Type B pancreatic cell (in vitro differentiated cells): ENCODE measurements around the gene NEURL1B. TPM values are rescaled to one million over a fixed set of nuclear protein-coding genes. Genes with fewer than 3 reads are reported as not detected.
"Not testable (repeated sequence)": the region's sequence is repeated elsewhere in the genome, so short reads cannot be mapped to it uniquely, and the experiment has no call there.

Source experiments
- DNase-seq: peaks from one replicate; pipeline ENCODE4 v3.0.0; 2021; ENCODE audit warnings: mixed read lengths; ENCODE audit not compliant: unreplicated experiment; ENCODE audit errors: extremely low spot score
- H3K27ac Mint-ChIP-seq: 2 replicates; pipeline ENCODE4 v1.8.0; 2021; ENCODE audit warnings: mild to moderate bottlenecking, mixed read lengths
- H3K27me3 Mint-ChIP-seq: 2 replicates; pipeline ENCODE4 v1.8.0; 2021; ENCODE audit warnings: mixed read lengths
- H3K36me3 Mint-ChIP-seq: 2 replicates; pipeline ENCODE4 v1.8.0; 2021; ENCODE audit warnings: mixed read lengths
- H3K4me1 Mint-ChIP-seq: one replicate; pipeline ENCODE4 v1.8.0; 2021; ENCODE audit warnings: mixed read lengths; ENCODE audit not compliant: unreplicated experiment
- H3K4me3 Mint-ChIP-seq: 2 replicates; pipeline ENCODE4 v1.8.0; 2021; ENCODE audit warnings: mild to moderate bottlenecking, mixed read lengths
- H3K9me3 Mint-ChIP-seq: 2 replicates; pipeline ENCODE4 v1.8.0; 2021; ENCODE audit warnings: mixed read lengths
- CTCF ChIP-seq: fragments of 200-600 bp; sonication (generic); conservative IDR thresholded peaks from 2 replicates; pipeline ENCODE4 v1.5.0; 2021; ENCODE audit warnings: antibody characterized with exemption, mild to moderate bottlenecking
- total RNA-seq: library from RNA; stranded (reverse); gene quantifications from 2 replicates; pipeline ENCODE4 v1.2.1, GENCODE V29; 2021; ENCODE audit warnings: low replicate concordance

NEURL1B gene
- total RNA-seq, 1 donor from 2014 or later = 7.6 TPM

- H3K4me1 Mint-ChIP-seq = peaks cover 9% of the 10 kb centered on the region
- H3K27me3 Mint-ChIP-seq = peaks cover 25% of the 10 kb centered on the region
- H3K4me3 Mint-ChIP-seq = no peak overlapping the region
- TF ChIP-seq CTCF = no peak
- H3K27ac Mint-ChIP-seq = no peak overlapping the region
- DNase-seq = no peak
- no peaks in the 10 kb centered on the region for H3K36me3 Mint-ChIP-seq
- H3K9me3 Mint-ChIP-seq = no peaks in the 10 kb centered on the region
Measured at GRCh38 chr5:172710676-172711075, 69.6 kb downstream of the NEURL1B start.

DNA sequence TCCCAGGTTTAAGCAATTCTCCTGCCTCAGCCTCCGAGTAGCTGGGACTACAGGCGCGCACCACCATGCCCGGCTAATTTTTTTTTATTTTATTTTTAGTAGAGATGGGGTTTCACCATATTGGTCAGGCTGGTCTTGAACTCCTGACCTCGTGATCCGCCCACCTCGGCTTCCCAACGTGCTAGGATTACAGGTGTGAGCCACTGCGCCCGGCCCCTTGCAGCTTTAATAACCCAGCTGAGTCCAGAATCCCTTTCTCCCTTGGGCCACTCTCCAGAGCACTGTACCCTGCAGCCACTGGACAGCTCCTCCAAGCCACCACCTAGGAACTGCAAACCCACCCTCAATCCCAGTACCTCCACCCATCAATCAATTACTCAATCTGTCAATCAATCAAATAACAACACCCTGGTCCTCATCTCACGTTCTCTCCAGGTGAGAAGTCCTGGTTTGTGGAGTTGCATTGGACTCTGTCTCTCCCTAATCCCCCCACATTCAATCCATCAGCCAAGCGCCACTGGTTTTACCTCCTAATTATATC lies 70.3 kb downstream of the NEURL1B start:
- H3K27ac Mint-ChIP-seq, H3K36me3 Mint-ChIP-seq, DNase-seq, H3K4me3 Mint-ChIP-seq, H3K9me3 Mint-ChIP-seq, H3K4me1 Mint-ChIP-seq: not testable (repeated sequence)
- peaks cover 20% of the 10 kb centered on the region for H3K27me3 Mint-ChIP-seq

GRCh38 chr5:172712610-172713009 lies 71.5 kb downstream of the NEURL1B start:
- Mint-ChIP-seq H3K4me3 (no peak overlapping the region), H3K4me1 (peaks cover 9% of the 10 kb centered on the region), H3K36me3 (no peaks in the 10 kb centered on the region), H3K27ac (peak overlapping the region; percentile 29), H3K9me3 (no peaks in the 10 kb centered on the region), H3K27me3 (peaks cover 19% of the 10 kb centered on the region)
- no peak for TF ChIP-seq CTCF
- DNase-seq = no peak

DNA sequence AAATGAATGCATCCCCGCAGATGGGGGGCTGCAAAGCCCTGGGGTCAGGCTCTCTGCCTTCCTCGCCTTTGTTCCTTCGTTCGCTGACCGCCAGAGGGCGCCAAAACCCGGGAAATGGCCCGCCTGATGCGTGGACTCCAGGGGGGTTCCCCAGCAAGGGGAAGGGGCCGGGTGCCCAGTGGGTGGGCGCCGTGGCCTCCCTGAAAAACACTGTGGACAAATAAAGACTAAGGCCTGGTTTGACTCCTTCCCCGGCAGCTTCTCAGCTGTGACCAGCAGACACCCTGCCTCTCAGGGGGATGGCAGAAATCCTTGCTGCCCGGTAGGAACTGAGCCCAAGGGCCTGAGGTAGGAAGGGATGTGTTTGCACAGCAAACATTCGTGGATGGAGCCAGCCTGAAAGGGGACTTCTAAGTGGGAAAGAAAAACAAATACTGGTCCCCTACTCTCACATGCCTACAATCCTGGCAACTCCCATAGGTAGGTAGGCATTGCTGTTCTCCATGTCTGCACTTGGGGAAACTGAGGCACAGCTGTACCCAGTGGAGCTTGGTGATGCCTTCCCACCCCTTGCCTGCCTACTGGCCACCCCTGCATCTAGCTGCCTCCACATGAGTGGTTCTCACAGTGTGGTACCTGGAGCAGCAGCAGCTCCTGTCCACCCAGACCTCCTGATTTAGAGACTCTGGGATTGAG lies 72.2 kb downstream of the NEURL1B start:
- TF ChIP-seq CTCF = peak; percentile 98
- peaks cover 17% of the 10 kb centered on the region for H3K27me3 Mint-ChIP-seq
- H3K4me3 Mint-ChIP-seq = no peak overlapping the region
- peaks cover 9% of the 10 kb centered on the region for H3K4me1 Mint-ChIP-seq
- DNase-seq = peak; percentile 84
- no peaks in the 10 kb centered on the region for H3K36me3 Mint-ChIP-seq
- peak overlapping the region; percentile 29 for H3K27ac Mint-ChIP-seq
- no peaks in the 10 kb centered on the region for H3K9me3 Mint-ChIP-seq

- Mint-ChIP-seq H3K27ac (no peak overlapping the region), H3K27me3 (peaks cover 17% of the 10 kb centered on the region), H3K4me1 (peaks cover 9% of the 10 kb centered on the region)
Measured at GRCh38 chr5:172713809-172714490, 72.9 kb downstream of the NEURL1B start.

More at GRCh38 chr5:172713809-172714490, 72.9 kb downstream of the NEURL1B start:
- Mint-ChIP-seq H3K9me3 (no peaks in the 10 kb centered on the region), H3K36me3 (no peaks in the 10 kb centered on the region), H3K4me3 (no peak overlapping the region)
- no peak for DNase-seq
- TF ChIP-seq CTCF = no peak
